Body of pancreas (tissue), 4 donors: ENCODE measurements around the gene CCNYL1.

ENCODE experiments used
- CTCF ChIP-seq, 7 experiments: fragments of 450-650 bp in 4 of 7; fragments of 200-600 bp in 3 of 7; sonication (generic) in 3 of 7; IDR thresholded peaks; one replicate each; pipeline ENCODE4 v1.5.1; 2016 to 2019; ENCODE audit warnings: antibody characterized with exemption in 7 of 7
- POLR2A ChIP-seq, 3 donors: fragments of 450-650 bp; IDR thresholded peaks; one replicate each; pipeline ENCODE4 v1.6.1; 2016; ENCODE audit warnings: antibody characterized with exemption in 3 of 3, mild to moderate bottlenecking in 2 of 3

- TF ChIP-seq CTCF (IDR thresholded peaks at IDR 0.05) (no peak), POLR2A (IDR thresholded peaks at IDR 0.05) (no peak)
Measured at GRCh38 chr2:207693641-207694249, 17.7 kb upstream of the CCNYL1 start.
